Activated effector memory CD4-positive, alpha-beta T cell treated with Interleukin-2 at 50 U/mL for 16 hours (primary cell): Measurements from ENCODE around the gene LRRC18.

Experiments
- DNase-seq: peaks from one replicate; pipeline ENCODE4 v3.0.0-alpha.2; 2020

Gene LRRC18

DNA sequence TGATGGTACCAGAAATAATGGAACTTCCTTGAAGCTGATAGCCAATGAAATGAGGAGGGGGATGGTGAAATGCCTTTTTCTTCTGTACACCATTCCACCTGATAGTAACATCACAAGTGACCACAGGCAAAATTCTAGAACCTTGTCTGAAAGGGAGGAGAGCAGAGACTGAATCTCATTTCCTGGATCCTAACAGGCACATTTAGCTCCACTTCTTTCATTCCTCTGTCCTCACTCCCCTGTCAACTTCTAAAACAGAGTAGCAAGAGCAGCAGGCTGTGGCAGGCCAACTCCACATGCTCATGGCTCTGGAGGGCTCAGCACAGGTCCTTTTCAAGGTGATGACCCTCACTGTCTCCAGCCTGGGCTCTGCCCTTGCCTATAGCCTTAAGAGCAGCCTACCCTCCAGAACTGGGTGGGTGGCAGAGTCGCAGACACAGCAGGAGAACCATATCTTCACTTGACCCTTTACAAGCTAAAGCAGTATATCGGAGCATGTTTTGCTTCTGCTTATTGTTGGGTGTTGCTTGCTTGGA, at the start of gene LRRC18:
Gene LRRC18, minus strand, starts transcription at position 51 of the 536 bp plus-strand sequence. CDS start 25,685 bp downstream, outside the sequence.
- no peak for DNase-seq

GRCh38 chr10:48985621-48986158, 46.0 kb upstream of the LRRC18 start:
- no peak for DNase-seq

GRCh38 chr10:48983648-48984351, 44.2 kb upstream of the LRRC18 start:
- DNase-seq, result no peak

DNA sequence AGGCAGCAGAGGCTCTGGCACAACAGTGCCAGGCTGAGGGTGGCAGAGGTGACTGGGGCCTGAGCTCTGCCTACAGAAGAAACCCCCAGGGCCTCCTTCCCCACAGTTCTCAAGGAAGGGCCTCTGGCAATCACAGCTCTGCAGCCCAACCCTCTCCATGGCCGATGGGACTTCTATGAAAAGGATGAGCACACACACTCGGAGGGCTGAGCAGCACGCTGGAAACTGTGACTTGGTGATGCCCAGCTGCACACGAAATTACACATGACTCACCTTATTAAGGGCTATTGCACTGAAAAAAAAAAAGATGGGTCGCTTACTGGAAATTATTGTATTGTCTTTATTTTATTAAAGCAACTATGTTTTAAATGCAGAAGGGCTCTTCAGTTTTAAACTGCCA, 42.9 kb upstream of the LRRC18 start:
- no peak for DNase-seq

- no peak for DNase-seq
Measured at GRCh38 chr10:48981310-48981907, 41.8 kb upstream of the LRRC18 start.

DNA sequence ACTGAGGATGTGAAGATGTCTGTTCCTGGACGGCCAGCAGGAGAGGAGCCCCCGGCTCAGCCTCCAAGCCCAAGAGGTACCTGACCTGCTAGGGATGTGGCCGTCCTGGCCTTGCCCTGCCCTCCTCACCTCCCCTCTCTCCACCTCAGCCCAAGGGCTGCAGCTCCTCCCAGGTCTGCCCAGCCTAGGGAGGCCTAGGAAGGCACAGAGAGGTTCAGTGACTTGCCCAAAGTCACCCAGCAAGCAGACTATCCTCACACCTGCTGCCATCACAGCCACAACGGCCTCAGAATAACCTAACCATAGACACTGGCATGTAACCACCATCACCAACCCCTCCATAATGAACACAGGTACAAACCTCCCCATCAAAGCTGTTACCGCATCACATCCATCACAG, 38.7 kb upstream of the LRRC18 start:
- DNase-seq, result no peak

- no peak for DNase-seq
Measured at GRCh38 chr10:48976196-48976595, 36.6 kb upstream of the LRRC18 start.

GRCh38 chr10:48974510-48975156, 35.0 kb upstream of the LRRC18 start:
- DNase-seq, result no peak

GRCh38 chr10:48973065-48973464, 33.4 kb upstream of the LRRC18 start:
- DNase-seq, result no peak

DNA sequence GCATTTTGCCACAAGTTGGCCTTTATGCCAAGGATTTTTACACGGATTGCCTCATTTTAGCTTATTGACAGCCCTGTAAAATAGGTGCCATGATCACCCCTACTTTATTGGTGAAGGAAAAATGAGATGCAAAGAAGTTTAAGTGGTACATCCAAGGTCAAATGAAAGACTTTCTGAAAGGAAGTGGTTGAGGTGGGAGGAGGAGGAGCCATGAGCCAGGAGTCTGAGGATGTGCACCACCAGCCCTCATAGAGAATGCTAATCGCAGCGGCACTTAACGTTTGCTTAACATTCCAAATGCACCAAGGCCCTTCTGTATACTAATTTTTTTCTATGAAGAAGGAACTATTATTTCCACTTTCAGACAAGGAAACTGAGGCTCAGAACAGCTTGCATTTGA, 31.0 kb upstream of the LRRC18 start:
- DNase-seq, result no peak

DNA sequence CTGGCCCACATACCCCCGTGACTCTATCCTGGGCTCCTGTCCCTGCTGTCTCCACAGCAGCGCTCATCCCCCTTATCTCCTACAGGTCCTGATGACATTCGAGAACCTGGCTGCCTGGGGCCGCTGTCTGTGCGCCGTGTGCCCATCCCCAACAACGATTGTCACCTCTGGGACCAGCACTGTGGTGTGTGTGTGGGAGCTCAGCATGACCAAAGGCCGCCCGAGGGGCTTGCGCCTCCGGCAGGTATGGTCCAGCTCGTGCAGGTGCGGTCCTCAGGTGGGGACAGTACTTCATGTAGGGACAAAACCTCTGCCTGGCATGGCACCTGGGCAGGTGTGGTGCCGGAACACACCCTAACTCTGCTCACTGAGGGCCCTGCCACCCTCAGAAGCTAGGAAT, 30.4 kb upstream of the LRRC18 start:
- no peak for DNase-seq

DNA sequence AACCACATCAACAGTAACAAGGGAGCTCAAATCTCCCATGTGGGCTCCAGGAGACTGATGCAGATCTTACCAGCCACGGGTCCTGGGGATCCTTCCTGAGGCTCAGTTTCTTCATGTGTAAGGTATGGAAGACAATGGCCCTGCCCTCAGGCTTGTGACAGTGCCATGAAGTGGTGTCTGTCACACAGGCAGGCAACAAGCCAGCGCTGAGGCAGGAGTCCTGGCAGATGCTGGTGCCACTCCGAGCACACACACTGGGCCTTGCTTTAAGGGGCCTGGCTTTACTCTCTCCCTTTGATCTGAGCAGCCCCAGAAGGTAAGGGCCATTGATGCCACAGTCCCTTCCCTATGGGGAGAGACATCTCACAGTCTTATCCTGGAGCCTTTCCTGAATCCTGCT, 28.4 kb upstream of the LRRC18 start:
- DNase-seq, result no peak

DNA sequence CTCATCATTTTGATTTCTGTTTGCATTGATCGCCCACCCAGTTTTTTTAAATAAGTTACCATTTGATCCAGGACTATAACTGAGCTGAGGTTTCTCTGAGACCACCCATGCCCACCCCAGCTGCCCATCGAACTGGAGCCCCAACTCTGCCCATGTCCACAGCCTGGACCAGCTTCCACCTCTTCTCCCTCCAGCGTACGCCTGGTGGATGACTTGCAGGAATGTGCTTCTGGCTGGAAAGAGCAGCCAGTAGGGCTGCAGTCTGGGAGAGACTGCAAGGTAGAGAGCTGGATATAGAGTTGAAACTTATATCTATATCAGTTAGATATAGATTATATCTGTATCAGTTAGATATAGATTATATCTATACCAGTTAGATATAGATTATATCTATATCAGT, 25.8 kb upstream of the LRRC18 start:
- DNase-seq, result no peak

DNA sequence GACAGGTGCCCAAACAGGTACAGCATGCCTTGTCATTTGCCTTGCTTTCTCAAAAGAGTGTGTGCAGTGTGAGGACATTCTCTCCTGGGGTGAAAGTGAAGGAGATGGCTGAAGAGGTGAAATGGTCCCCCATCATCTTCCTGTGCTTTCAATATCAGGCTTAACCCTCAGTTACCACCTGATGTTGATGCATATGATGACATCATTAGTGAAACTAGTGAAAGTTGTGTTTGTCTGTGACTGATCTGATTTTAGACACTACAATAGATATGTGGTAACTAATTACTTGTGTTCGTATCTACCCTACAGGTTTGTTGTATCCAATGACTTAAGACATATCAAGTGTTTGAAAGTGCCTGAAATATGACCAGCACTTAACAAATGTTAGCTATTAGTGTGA, 24.4 kb upstream of the LRRC18 start:
- no peak for DNase-seq

GRCh38 chr10:48958598-48959190, 19.1 kb upstream of the LRRC18 start:
- no peak for DNase-seq

- DNase-seq, result no peak
Measured at GRCh38 chr10:48957361-48958151, 17.9 kb upstream of the LRRC18 start.

DNA sequence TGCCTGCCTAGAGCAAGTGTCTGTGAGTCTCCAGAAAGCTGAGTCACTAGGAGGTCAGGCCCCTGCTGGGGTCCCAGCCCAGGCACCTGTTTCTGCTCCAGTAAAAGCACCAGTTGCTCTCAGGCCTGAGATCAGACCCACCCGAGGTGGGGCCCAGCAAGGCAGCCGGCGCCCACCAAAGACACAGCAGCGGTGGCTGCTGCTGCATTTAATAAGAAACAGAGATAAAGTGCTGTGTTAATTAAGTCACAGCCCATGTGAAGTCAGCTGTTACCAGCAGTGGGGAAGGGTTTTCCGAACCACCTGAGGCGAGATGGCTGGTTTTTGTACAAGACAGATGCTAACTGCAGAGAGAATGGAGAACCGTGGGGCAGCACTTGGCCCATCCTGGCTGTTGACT, 12.1 kb upstream of the LRRC18 start:
- no peak for DNase-seq

DNA sequence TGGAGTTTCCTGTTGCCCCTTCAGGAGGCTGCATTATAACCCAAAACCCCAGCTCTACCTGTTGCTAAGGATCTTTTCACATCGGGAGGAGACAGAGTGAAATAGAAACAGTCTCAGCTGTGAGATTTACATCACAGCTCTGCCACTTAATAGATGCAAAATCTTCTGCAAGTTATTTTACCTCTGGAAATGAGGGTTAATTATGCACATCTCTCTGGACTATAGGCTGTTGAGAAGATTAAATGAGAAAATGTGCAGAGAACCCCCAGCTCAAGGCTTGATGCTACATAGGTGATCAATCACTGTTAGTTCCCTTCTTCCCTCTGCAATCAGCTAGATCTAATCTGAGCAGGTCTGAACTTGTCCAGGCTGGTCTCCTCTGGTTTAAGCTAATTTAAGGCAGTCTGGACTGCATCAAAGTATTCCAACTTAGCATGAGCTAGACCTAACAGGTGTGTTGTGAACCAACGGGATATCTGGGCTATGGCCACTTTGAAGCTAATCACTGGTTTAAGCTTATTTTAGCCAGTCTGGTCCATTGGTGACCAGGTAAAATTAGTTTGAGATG, 8.9 kb upstream of the LRRC18 start:
- DNase-seq, result no peak

DNA sequence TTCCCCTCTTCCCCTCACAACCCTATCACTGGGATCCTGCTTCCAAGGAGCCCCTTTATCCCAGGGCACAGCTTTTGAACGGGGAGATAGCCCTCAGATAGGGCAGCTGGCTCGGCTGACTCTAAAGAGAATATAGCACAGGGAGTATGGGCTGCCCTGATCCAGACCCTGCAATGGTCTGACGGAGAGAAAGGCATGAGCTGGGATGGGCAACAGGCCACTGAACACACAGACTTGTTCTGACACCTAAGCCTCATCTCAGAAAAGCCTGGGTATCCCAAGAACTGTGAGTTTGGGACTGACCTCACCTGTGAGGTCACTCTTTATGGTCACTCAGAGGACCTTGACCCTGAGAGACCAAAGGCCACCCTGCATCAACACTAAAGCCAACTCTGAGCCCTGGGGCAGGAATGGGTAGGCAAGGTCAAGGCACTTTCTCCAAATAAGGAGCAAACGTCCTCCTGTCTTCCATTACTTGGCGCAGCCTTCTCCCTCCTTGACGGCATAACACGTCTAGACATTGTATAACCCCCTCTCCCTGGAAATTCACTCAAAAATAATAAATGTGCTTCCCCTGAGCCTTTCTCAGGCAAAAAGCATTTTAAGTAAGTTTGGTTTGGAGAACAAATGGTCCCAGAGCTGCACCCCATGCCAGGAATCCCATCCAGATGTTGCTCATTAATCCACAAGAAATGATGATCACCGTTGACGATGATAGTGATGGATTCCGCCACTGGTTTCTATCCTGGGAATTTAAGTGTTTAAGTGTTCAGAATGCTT, 8.2 kb upstream of the LRRC18 start:
- no peak for DNase-seq

- no peak for DNase-seq
Measured at GRCh38 chr10:48946891-48947500, 7.4 kb upstream of the LRRC18 start.

DNA sequence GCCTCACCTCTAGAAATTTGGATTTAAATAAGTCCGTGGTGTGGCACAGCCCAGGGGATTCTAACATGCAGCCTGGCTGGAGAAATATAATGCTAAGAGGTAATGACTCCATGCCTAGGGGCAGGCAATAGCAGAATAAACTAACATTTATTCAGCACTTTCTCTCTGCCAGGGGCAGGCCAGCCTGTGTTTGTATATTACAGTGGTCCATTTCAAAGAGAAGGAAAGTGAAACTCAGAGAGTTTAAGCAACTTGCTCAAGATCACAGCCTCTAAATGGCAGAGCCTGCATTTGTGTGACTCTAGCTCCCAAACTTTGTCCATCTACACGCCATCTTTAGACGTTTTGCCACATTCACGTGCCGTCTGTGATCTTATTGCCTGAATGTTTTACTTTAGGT, 6.7 kb upstream of the LRRC18 start:
- no peak for DNase-seq
